Psoas muscle (tissue), 8 donors: ENCODE data around the gene GYS1. TPM values are rescaled to one million over a fixed set of nuclear protein-coding genes. Genes with fewer than 3 reads are reported as not detected.

ENCODE experiments used
- ATAC-seq, 4 donors: fragments of 200-7000 bp; cut with Tn5 transposase; one replicate each; pipeline ENCODE4 v1.9.1; 2020; ENCODE audit warnings: moderate library complexity in 3 of 4, mild to moderate bottlenecking in 2 of 4
- DNase-seq, 2 donors: peaks; one replicate each; pipeline ENCODE4 v3.0.0-alpha.2; 2020
- H3K27ac ChIP-seq: fragments of 200-600 bp; one replicate; pipeline ENCODE4 v1.8.0; 2022
- H3K27me3 ChIP-seq, 3 donors: fragments of 200-600 bp in 1 of 3; one replicate each; pipeline versions ENCODE4 v1.6.1 to v1.8.0; 2013 to 2022; ENCODE audit warnings: low read length in 2 of 3, mild to moderate bottlenecking in 2 of 3, moderate library complexity in 1 of 3; ENCODE audit not compliant: insufficient read depth in 3 of 3
- H3K36me3 ChIP-seq, 2 donors: fragments of 200-600 bp in 1 of 2; one replicate each; pipeline versions ENCODE4 v1.6.1 to v1.8.0; 2013 to 2022; ENCODE audit warnings: low read depth in 1 of 2, mild to moderate bottlenecking in 1 of 2, moderate library complexity in 1 of 2; ENCODE audit not compliant: insufficient read depth in 1 of 2
- H3K4me1 ChIP-seq: fragments of 200-600 bp; one replicate; pipeline ENCODE4 v1.8.0; 2022
- H3K4me3 ChIP-seq: fragments of 200-600 bp; one replicate; pipeline ENCODE4 v1.8.0; 2022; ENCODE audit warnings: mild to moderate bottlenecking
- H3K9me3 ChIP-seq: fragments of 200-600 bp; one replicate; pipeline ENCODE4 v1.8.0; 2022
- WGBS, 3 donors: extraction: QIAGEN DNeasy Blood & Tissue Kit; methylation state at CpG; one replicate each; pipeline versions ENCODE4 v1.1.6 to v1.1.7; 2013; 5-methylcytosine and 5-hydroxymethylcytosine counted together
- intact Hi-C, 2 donors: fragments of 100-400 bp; cut with DNase I; formaldehyde crosslinking; loops; one replicate each; pipeline versions ENCODE4 v1.11.0 to v1.14.2; 2022
- polyA plus RNA-seq, 3 donors: library from polyadenylated mRNA; stranded (reverse); fragments of 200-250 nt; gene quantifications; one replicate each; pipeline ENCODE4 v1.2.3, GENCODE V29; 2013
- total RNA-seq, 4 donors: library from RNA; stranded (reverse); fragmentation: NEBNext Ultra II Directional in 2 of 4; extraction: Animal tissue kit (Norgen Biotek cat#: 25700) in 2 of 4; gene quantifications; one replicate each; pipeline versions ENCODE4 v1.2.1 to v1.2.4, GENCODE V29; 2021 to 2023
- TF ChIP-seq, protein P1 (sequence below): fragments of 200-600 bp; IDR thresholded peaks from one replicate; pipeline ENCODE4 v1.8.0; 2022; ENCODE audit warnings: antibody characterized with exemption
- donor health status: healthy with polysubstance abuse.
- donor health status: DM: no; HTN: no; CAD: no; lungs with moderate emphysema.
- donor health status: Bipolar disorder and iron deficiency.
- donor health status: healthy.
- donor health status: DM: yes; HTN: yes; CAD: no.
- donor health status: DM: no; HTN: no; CAD: no.
- donor health status: DM: no; HTN: no; CAD: no.
- donor health status: DM: yes; HTN: yes; CAD: no.

The GYS1 gene
- total and polyA plus RNA-seq, 7 donors, result 30.9 to 331 (median 147) TPM

DNA sequence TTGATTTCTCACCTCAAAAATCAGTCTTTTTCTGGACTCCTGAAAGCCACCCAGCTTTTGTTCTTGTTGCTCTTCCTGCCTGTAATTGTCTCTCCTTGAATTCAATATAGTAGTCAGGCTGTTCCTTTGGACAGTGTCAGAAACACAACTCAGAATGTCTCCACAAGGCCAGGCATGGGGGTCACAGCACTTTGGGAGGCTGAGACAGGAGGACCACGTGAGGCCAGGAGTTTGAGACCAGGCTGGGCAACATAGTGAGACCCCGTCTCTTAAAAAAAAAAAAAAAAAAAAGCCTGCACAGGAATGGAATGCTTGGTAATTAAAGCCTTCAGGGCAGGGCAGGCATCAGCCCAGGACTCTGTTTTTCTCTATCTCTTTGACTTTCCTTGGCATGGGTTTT lies 47.3 kb downstream of the GYS1 start:
- intact Hi-C loops, result no loop called here
- no peak for DNase-seq
- Histone ChIP-seq H3K36me3 (no peaks in the 10 kb centered on the region), H3K27me3 (no peaks in the 10 kb centered on the region), H3K4me3 (no peak overlapping the region), H3K27ac (no peak overlapping the region), H3K9me3 (no peaks in the 10 kb centered on the region), H3K4me1 (no peaks in the 10 kb centered on the region)
- TF ChIP-seq, protein P1, sequence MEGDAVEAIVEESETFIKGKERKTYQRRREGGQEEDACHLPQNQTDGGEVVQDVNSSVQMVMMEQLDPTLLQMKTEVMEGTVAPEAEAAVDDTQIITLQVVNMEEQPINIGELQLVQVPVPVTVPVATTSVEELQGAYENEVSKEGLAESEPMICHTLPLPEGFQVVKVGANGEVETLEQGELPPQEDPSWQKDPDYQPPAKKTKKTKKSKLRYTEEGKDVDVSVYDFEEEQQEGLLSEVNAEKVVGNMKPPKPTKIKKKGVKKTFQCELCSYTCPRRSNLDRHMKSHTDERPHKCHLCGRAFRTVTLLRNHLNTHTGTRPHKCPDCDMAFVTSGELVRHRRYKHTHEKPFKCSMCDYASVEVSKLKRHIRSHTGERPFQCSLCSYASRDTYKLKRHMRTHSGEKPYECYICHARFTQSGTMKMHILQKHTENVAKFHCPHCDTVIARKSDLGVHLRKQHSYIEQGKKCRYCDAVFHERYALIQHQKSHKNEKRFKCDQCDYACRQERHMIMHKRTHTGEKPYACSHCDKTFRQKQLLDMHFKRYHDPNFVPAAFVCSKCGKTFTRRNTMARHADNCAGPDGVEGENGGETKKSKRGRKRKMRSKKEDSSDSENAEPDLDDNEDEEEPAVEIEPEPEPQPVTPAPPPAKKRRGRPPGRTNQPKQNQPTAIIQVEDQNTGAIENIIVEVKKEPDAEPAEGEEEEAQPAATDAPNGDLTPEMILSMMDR, result no peak
- 83 to 89% (median 86%) methylated on average over 2 of the region's 2 CpGs for WGBS, 3 donors
- no peak for ATAC-seq

DNA sequence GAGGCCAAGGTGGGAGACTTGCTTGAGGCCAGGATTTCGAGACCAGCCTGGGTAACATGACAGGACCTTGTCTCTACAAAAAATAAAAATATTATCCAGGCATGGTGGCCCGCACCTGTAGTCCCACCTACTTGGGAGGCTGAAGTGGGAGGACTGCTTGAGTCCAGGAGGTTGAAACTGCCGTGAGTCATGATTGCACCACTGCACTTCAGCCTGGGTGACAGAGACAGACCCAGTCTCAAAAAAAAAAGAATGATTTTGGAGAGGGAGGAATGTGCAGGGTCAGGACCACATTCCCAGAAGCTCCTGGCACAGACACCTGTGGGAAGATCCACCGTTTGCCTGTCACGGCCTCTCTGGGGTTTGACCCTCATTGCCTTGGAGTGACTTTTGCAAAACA lies 47.7 kb downstream of the GYS1 start:
- H3K27me3 ChIP-seq, result no peaks in the 10 kb centered on the region
- TF ChIP-seq, protein P1, result no peak
- ATAC-seq, result no peak
- no peak for DNase-seq
- no peak overlapping the region for H3K4me3 ChIP-seq
- no peaks in the 10 kb centered on the region for H3K36me3 ChIP-seq
- intact Hi-C loops, result no loop called here
- no peaks in the 10 kb centered on the region for H3K9me3 ChIP-seq
- H3K4me1 ChIP-seq, result no peaks in the 10 kb centered on the region
- H3K27ac ChIP-seq, result no peak overlapping the region
- WGBS, 3 donors, result 84 to 87% (median 85%) methylated on average over 5 of the region's 5 CpGs

- TF ChIP-seq, protein P1, result no peak
- WGBS, 3 donors, result 58 to 80% (median 75%) methylated on average over 6 of the region's 6 CpGs
- DNase-seq (no peak), ATAC-seq (no peak)
- H3K27ac ChIP-seq, result no peak overlapping the region
- no peaks in the 10 kb centered on the region for H3K4me1 ChIP-seq
- H3K4me3 ChIP-seq, result no peak overlapping the region
- intact Hi-C loops, result no loop called here
- H3K27me3 ChIP-seq, result no peaks in the 10 kb centered on the region
- no peaks in the 10 kb centered on the region for H3K36me3 ChIP-seq
- H3K9me3 ChIP-seq, result no peaks in the 10 kb centered on the region
Measured at GRCh38 chr19:48943081-48943480, 50.0 kb downstream of the GYS1 start.

- TF ChIP-seq, protein P1, result no peak
- 86 to 91% (median 91%) methylated on average over 5 of the region's 5 CpGs for WGBS, 3 donors
- intact Hi-C loops, result no loop called here
- Histone ChIP-seq H3K4me1 (no peaks in the 10 kb centered on the region), H3K36me3 (no peaks in the 10 kb centered on the region), H3K27ac (no peak overlapping the region), H3K9me3 (no peaks in the 10 kb centered on the region), H3K27me3 (no peaks in the 10 kb centered on the region), H3K4me3 (no peak overlapping the region)
- no peak for ATAC-seq
- no peak for DNase-seq
Measured at GRCh38 chr19:48940902-48941301, 52.2 kb downstream of the GYS1 start.

DNA sequence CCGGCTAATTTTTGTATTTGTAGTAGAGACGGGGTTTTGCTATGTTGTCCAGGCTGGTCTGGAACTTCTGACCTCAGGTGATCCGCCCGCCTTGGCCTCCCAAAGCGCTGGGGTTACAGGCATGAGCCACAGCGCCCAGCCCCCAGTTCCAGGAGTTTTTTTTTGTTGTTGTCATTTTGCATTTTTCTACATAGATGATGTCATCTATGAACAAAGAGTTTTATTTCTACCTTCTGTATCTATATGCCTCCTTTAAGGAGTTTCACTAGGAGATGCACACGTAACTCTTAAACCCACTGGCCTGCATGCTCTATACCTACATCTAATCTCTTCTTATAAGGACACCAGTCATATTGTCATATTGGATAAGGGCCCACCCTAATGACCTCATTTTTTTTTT lies 54.9 kb downstream of the GYS1 start:
- DNase-seq (no peak), ATAC-seq (no peak)
- no peak overlapping the region for H3K27ac ChIP-seq
- H3K27me3 ChIP-seq, result peaks cover 0 to 1% (median 0%) of the 10 kb centered on the region in 3 donors
- no peaks in the 10 kb centered on the region for H3K9me3 ChIP-seq
- no peaks in the 10 kb centered on the region for H3K36me3 ChIP-seq
- 78 to 94% (median 80%) methylated on average over 7 of the region's 7 CpGs for WGBS, 3 donors
- TF ChIP-seq, protein P1, result no peak
- no peaks in the 10 kb centered on the region for H3K4me1 ChIP-seq
- intact Hi-C loops, result no loop called here
- no peak overlapping the region for H3K4me3 ChIP-seq
